ENCODE results near the gene LRRC17. TPM values are rescaled to one million over a fixed set of nuclear protein-coding genes. Genes with fewer than 3 reads are reported as not detected.

LRRC17 gene
- total and polyA plus RNA-seq, 9 of the 15 experiments (the other 6 are each of a cell fraction or from before 2014, with no cell fraction given) = 0.03 to 0.18 (median 0.12) TPM; not detected in 5

GRCh38 chr7:102869195-102869594, 43.6 kb upstream of the LRRC17 start:
- in situ Hi-C loops (cut with MboI) (no loop called here), intact Hi-C loops (cut with micrococcal nuclease) (no loop called here)
- no peak for ATAC-seq
- Histone ChIP-seq H4K20me1 (replicated peaks; ENCODE audit: control insufficient read depth, insufficient read depth, low read length) (no peaks in the 10 kb centered on the region), H3K4me2 (ENCODE audit: insufficient read depth, low read length) (no peak overlapping the region), H3K27ac (ENCODE audit: extremely low read depth, low read depth, low read length) (no peak overlapping the region), H3K9me1 (ENCODE audit: control insufficient read depth, insufficient read depth, low read length) (no peaks in the 10 kb centered on the region), H2AFZ (ENCODE audit: low read depth, low read length) (no peak overlapping the region), H3K4me1 (replicated peaks in 1 of 2; ENCODE audit: control insufficient read depth in 2 of 2, insufficient read depth in 2 of 2, low read length in 2 of 2) (no peaks in the 10 kb centered on the region), H3K4me3 (no peak overlapping the region), H3K36me3 (ENCODE audit: control insufficient read depth, insufficient read depth, low read length) (peaks cover 64% of the 10 kb centered on the region), H3K27me3 (ENCODE audit: control insufficient read depth in 2 of 2, insufficient read depth in 2 of 2, low read length in 2 of 2) (no peaks in the 10 kb centered on the region), H3K9me3 (replicated peaks; ENCODE audit: control insufficient read depth, insufficient read depth, low read depth, low read length) (no peaks in the 10 kb centered on the region), H3K9ac (ENCODE audit: insufficient read depth in 1 of 2, low read depth in 2 of 2, low read length in 2 of 2) (no peak overlapping the region), H3K79me2 (ENCODE audit: control insufficient read depth, insufficient read depth, low read length) (no peaks in the 10 kb centered on the region)
- BruUV-seq (replicated peaks) = no TSS peak
- POLR2A ChIA-PET = no interaction called here
- no peak for DNase-seq (ENCODE audit: extremely low read depth in 1 of 4, low spot score in 3 of 4)
- FAIRE-seq = peak; percentile 74
- CTCF ChIA-PET (ENCODE audit: low intra/inter-chr PET ratio) = no interaction called here
- WGBS (ENCODE audit: insufficient coverage, low coverage, missing lambda C conversion rate) = 98% methylated on average over 5 of the region's 5 CpGs
- TF ChIP-seq NRF1 (conservative IDR thresholded peaks at IDR 0.05 in 1 of 2, IDR thresholded peaks at IDR 0.05 in 1 of 2) = no peak
- TF ChIP-seq IFI16 (CRISPR knock-in tag; IDR thresholded peaks at IDR 0.05) = no peak
- TF ChIP-seq CREB1 (IDR thresholded peaks at IDR 0.05) = no peak
- no peak for TF ChIP-seq CREB1 (CRISPR knock-in tag; IDR thresholded peaks at IDR 0.05)
- no peak for TF ChIP-seq ZNF740 (CRISPR knock-in tag; IDR thresholded peaks at IDR 0.05)
- no peak for TF ChIP-seq ZNF740 (tag; IDR thresholded peaks at IDR 0.05)
- no peak for TF ChIP-seq GABPB1 (CRISPR knock-in tag; IDR thresholded peaks at IDR 0.05)
- no peak for TF ChIP-seq GTF2E2 (tag; IDR thresholded peaks at IDR 0.05)
- no peak for TF ChIP-seq POLR2A (conservative IDR thresholded peaks at IDR 0.05)
- no peak for TF ChIP-seq MGA (IDR thresholded peaks at IDR 0.05)
- TF ChIP-seq ZNF384 (IDR thresholded peaks at IDR 0.05; ENCODE audit: low read depth, low read length) = no peak
